IMR-90 (cell line): ENCODE results near the gene BBS1. TPM values are rescaled to one million over a fixed set of nuclear protein-coding genes. Genes with fewer than 3 reads are reported as not detected.
A peak's percentile ranks its signal among the peaks of the same experiment; 100 is the strongest.

ENCODE experiments used
- ATAC-seq: fragments of 200-7000 bp; cut with Tn5 transposase; 2 replicates; pipeline ENCODE4 v1.9.1; 2020; ENCODE audit warnings: low read depth, mild to moderate bottlenecking, moderate library complexity
- BruUV-seq: library from RNA; stranded (reverse); fragments of 400-500 nt; replicated peaks from 2 replicates; lab custom pipeline; 2021; lab: Mats Ljungman, UMichigan
- CTCF ChIA-PET: fragments of 300-600 bp; formaldehyde crosslinking; extraction: SDS; loops from one replicate; lab custom pipeline; 2021; ENCODE audit warnings: antibody characterized with exemption; lab: Yijun Ruan, JAX
- POLR2A ChIA-PET: fragments of 300-600 bp; sonication (Branson Sonifier 250); formaldehyde crosslinking; loops from one replicate; lab custom pipeline; 2022; ENCODE audit warnings: antibody characterized with exemption; ENCODE audit not compliant: unreplicated experiment; lab: Charles Lee
- DNase-seq: peaks from one replicate; pipeline ENCODE4 v3.0.0; 2013
- H2AFZ ChIP-seq: replicated peaks from 2 replicates; pipeline ENCODE3; 2013; ENCODE audit warnings: low read length, mild to moderate bottlenecking; ENCODE audit not compliant: poor library complexity
- H2AK5ac ChIP-seq: 2 replicates; pipeline ENCODE4 v1.6.1; 2013; ENCODE audit warnings: low read depth, low read length, inconsistent platforms
- H2AK9ac ChIP-seq: replicated peaks from 2 replicates; pipeline ENCODE3; 2013; ENCODE audit warnings: mild to moderate bottlenecking, low read depth, low read length, moderate library complexity; ENCODE audit not compliant: poor library complexity
- H2BK120ac ChIP-seq: 2 replicates; pipeline ENCODE4 v1.6.1; 2013; ENCODE audit warnings: low read depth, low read length, inconsistent platforms
- H2BK15ac ChIP-seq: 3 replicates; pipeline ENCODE4 v1.6.1; 2013; ENCODE audit warnings: low read depth, low read length, inconsistent platforms
- H2BK20ac ChIP-seq: 2 replicates; pipeline ENCODE4 v1.6.1; 2013; ENCODE audit warnings: low read depth, mild to moderate bottlenecking, inconsistent platforms, low read length, moderate library complexity
- H2BK5ac ChIP-seq: 2 replicates; pipeline ENCODE4 v1.6.1; 2013; ENCODE audit warnings: mild to moderate bottlenecking, low read depth, low read length, inconsistent platforms; ENCODE audit not compliant: poor library complexity, severe bottlenecking
- H3K14ac ChIP-seq: replicated peaks from 2 replicates; pipeline ENCODE4 v1.6.1; 2013; ENCODE audit warnings: low read depth, low read length, inconsistent platforms
- H3K18ac ChIP-seq: 2 replicates; pipeline ENCODE4 v1.6.1; 2013; ENCODE audit warnings: low read depth, low read length, control low read depth
- H3K23ac ChIP-seq: 2 replicates; pipeline ENCODE4 v1.6.1; 2013; ENCODE audit warnings: low read depth, low read length, inconsistent platforms
- H3K27ac ChIP-seq: 2 replicates; pipeline ENCODE4 v1.5.1; 2013; ENCODE audit warnings: mild to moderate bottlenecking, control low read depth, low read length; ENCODE audit not compliant: insufficient read depth
- H3K27me3 ChIP-seq: 2 replicates; pipeline ENCODE4 v1.6.1; 2013; ENCODE audit warnings: low read length; ENCODE audit not compliant: control insufficient read depth, insufficient read depth
- H3K36me3 ChIP-seq: 2 replicates; pipeline ENCODE4 v1.6.1; 2013; ENCODE audit warnings: low read length, mixed read lengths; ENCODE audit not compliant: control insufficient read depth, insufficient read depth
- H3K4ac ChIP-seq: 2 replicates; pipeline ENCODE4 v1.6.1; 2013; ENCODE audit warnings: low read depth, low read length, inconsistent platforms
- H3K4me1 ChIP-seq: 2 replicates; pipeline ENCODE4 v1.6.1; 2013; ENCODE audit warnings: low read length, mixed read lengths; ENCODE audit not compliant: control insufficient read depth, insufficient read depth
- H3K4me2 ChIP-seq: 2 replicates; pipeline ENCODE4 v1.6.1; 2013; ENCODE audit warnings: low read depth, mild to moderate bottlenecking, control low read depth, low read length, moderate library complexity
- H3K4me3 ChIP-seq: 2 replicates; pipeline ENCODE4 v1.5.1; 2013; ENCODE audit warnings: low read depth, mild to moderate bottlenecking, control low read depth, low read length, moderate library complexity; ENCODE audit not compliant: insufficient read depth
- H3K56ac ChIP-seq: 2 replicates; pipeline ENCODE4 v1.6.1; 2013; ENCODE audit warnings: low read length, inconsistent platforms; ENCODE audit not compliant: insufficient read depth; ENCODE audit errors: extremely low read depth
- H3K79me1 ChIP-seq, 2 experiments: 2 replicates each; pipeline ENCODE4 v1.6.1; 2013; ENCODE audit warnings: low read length in 2 of 2, inconsistent platforms in 1 of 2, low read depth in 1 of 2
- H3K9ac ChIP-seq: 2 replicates; pipeline ENCODE4 v1.6.1; 2013; ENCODE audit warnings: low read depth, low read length, control low read depth
- H3K9me1 ChIP-seq: 2 replicates; pipeline ENCODE4 v1.6.1; 2013; ENCODE audit warnings: low read length, inconsistent platforms; ENCODE audit not compliant: insufficient read depth
- H3K9me3 ChIP-seq: 2 replicates; pipeline ENCODE4 v1.6.1; 2013; ENCODE audit warnings: low read length; ENCODE audit not compliant: control insufficient read depth, insufficient read depth
- H4K20me1 ChIP-seq: 2 replicates; pipeline ENCODE4 v1.6.1; 2013; ENCODE audit warnings: low read length, inconsistent platforms; ENCODE audit not compliant: insufficient read depth
- H4K5ac ChIP-seq: 2 replicates; pipeline ENCODE4 v1.6.1; 2013; ENCODE audit warnings: mild to moderate bottlenecking, low read depth, low read length, control low read depth
- H4K8ac ChIP-seq, 2 experiments: 2 replicates each; pipeline ENCODE4 v1.6.1; 2013; ENCODE audit warnings: low read depth in 2 of 2, low read length in 2 of 2, control low read depth in 1 of 2, inconsistent platforms in 1 of 2
- H4K91ac ChIP-seq: 2 replicates; pipeline ENCODE4 v1.6.1; 2013; ENCODE audit warnings: low read depth, low read length, inconsistent platforms; ENCODE audit not compliant: insufficient read depth
- CEBPB ChIP-seq: IDR thresholded peaks from 2 replicates; pipeline ENCODE4 v1.6.1; 2012; ENCODE audit warnings: low read depth, low read length, improper control_type of control experiment
- MAFK ChIP-seq: IDR thresholded peaks from 2 replicates; pipeline ENCODE4 v1.6.1; 2012; ENCODE audit warnings: low read depth, low read length, improper control_type of control experiment
- WGBS, 2 experiments: methylation state at CpG; one replicate each; pipeline versions ENCODE4 v1.1.5 to v1.1.7; 2013; ENCODE audit warnings: missing lambda C conversion rate in 2 of 2; ENCODE audit not compliant: insufficient read length in 1 of 2; ENCODE audit errors: extremely low coverage in 2 of 2; 5-methylcytosine and 5-hydroxymethylcytosine counted together
- dilution Hi-C: fragments of 300-500 bp; cut with HindIII; formaldehyde crosslinking; loops from one replicate; pipeline ENCODE4 v1.14.3; 2018; ENCODE audit warnings: low sequenced_read_pairs; ENCODE audit not compliant: unreplicated experiment
- in situ Hi-C: fragments of 300-500 bp; cut with MboI; formaldehyde crosslinking; loops from 3 replicates; pipeline ENCODE4 v1.14.3; 2019; ENCODE audit warnings: low sequenced_read_pairs, inconsistent platforms, mixed read lengths
- intact Hi-C: fragments of 100-400 bp; cut with micrococcal nuclease; formaldehyde crosslinking; loops from 2 replicates; pipeline ENCODE4 v1.10.0; 2022
- polyA plus RNA-seq, 3 experiments: library from polyadenylated mRNA; depleted of rRNA; stranded (reverse); fragments of >200 nt; gene quantifications; 2 replicates each; pipeline ENCODE4 v1.2.3, GENCODE V29; 2012; ENCODE audit warnings: low replicate concordance in 1 of 3
- total RNA-seq: library from RNA; depleted of rRNA; stranded (reverse); fragments of >200 nt; gene quantifications from 2 replicates; pipeline ENCODE4 v1.2.3, GENCODE V29; 2012

Gene BBS1
- total and polyA plus RNA-seq, 2 of the 4 experiments (the other 2 are of a cell fraction): 16.5 to 20.6 TPM

DNA sequence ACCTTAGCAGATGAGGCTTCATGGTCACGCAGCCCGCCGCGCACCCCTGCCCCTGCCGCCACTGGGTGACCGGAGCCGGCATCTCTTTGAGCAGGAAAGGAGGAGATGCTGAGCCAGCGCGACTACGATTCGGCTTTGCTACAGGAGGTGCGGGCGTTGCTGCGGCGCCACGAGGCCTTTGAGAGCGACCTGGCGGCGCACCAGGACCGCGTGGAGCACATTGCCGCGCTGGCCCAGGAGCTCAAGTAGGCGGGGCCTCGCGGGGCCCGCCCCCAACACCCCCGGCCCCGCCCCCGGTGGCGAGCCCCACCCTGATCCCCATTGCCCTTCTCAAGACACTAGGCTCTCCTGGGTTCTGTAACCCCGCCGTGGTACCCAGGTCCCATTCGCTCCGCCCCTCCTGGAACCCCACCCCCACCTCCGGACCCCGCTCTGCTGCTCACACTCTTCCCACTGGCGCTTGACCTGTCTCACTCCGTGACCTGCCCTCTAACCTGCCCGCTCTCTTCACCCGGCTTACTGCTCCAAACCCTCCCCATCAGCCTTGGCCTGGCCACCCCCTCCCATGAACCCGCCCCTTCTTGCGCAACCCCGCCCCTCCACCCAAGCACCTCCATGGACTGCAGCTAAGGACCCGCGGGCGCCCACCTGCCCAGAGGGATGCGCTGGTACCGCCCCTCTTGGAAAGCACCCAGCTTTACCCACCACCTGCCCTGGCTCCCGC is 48.9 kb downstream of the BBS1 start:
- Histone ChIP-seq H3K4me3 (no peak overlapping the region), H4K91ac (no peak overlapping the region), H3K14ac (no peak overlapping the region), H3K4ac (no peak overlapping the region), H3K4me1 (peaks cover 2% of the 10 kb centered on the region; the same call in 1 of the 2 replicates), H2AK9ac (peak overlapping the region; percentile 42), H3K9ac (no peak overlapping the region), H4K5ac (no peak overlapping the region), H3K27me3 (peaks cover 29% of the 10 kb centered on the region), H3K23ac (no peak overlapping the region), H3K9me3 (no peaks in the 10 kb centered on the region), H3K4me2 (no peak overlapping the region; the same call in 1 of the 2 replicates), H4K20me1 (no peaks in the 10 kb centered on the region), H3K27ac (no peak overlapping the region), H3K36me3 (no peaks in the 10 kb centered on the region), H2BK120ac (no peak overlapping the region), H3K18ac (no peak overlapping the region), H4K8ac (no peak overlapping the region), H2BK5ac (no peak overlapping the region), H3K9me1 (peaks cover 3% of the 10 kb centered on the region; the same call in 1 of the 2 replicates), H2AK5ac (no peak overlapping the region), H2BK15ac (no peak overlapping the region), H3K79me1 (no peaks in the 10 kb centered on the region), H2BK20ac (no peak overlapping the region), H2AFZ (peak overlapping the region; percentile 67), H3K56ac (no peak overlapping the region)
- 15% methylated on average over 28 of the region's 50 CpGs; no CpG with 5 or more reads in 1 of the 2 experiments for WGBS, 2 experiments
- intact Hi-C loops (no loop called here), in situ Hi-C loops (no loop called here), dilution Hi-C loops (no loop called here)
- ChIA-PET CTCF (no interaction called here), POLR2A (no interaction called here)
- no TSS peak for BruUV-seq
- ATAC-seq (peak; percentile 32; the same call in 1 of the 2 replicates), DNase-seq (no peak)
- peak; percentile 48 for TF ChIP-seq CEBPB
- no peak for TF ChIP-seq MAFK
